GM23338 (cell line): Measurements from ENCODE around the gene KCTD19. TPM values are rescaled to one million over a fixed set of nuclear protein-coding genes. Genes with fewer than 3 reads are reported as not detected.

Experiments
- ATAC-seq: fragments of 200-7000 bp; cut with Tn5 transposase; 3 replicates; pipeline ENCODE4 v1.9.1; 2020
- DNase-seq: peaks from one replicate; pipeline ENCODE4 v3.0.0-alpha.2; 2015; ENCODE audit warnings: low spot score
- H2AFZ ChIP-seq: fragments of 200-600 bp; sonication (generic); 2 replicates; pipeline ENCODE4 v1.8.0; 2016; ENCODE audit warnings: antibody characterized with exemption, mild to moderate bottlenecking, moderate library complexity
- H3F3A ChIP-seq: fragments of 200-600 bp; sonication (generic); replicated peaks from 2 replicates; pipeline ENCODE4 v1.8.0; 2017; ENCODE audit warnings: antibody characterized with exemption, mixed run types, low read depth
- H3K27ac ChIP-seq: fragments of 200-600 bp; sonication (generic); 2 replicates; pipeline ENCODE4 v1.6.1; 2016; ENCODE audit warnings: low read depth
- H3K27me3 ChIP-seq: fragments of 200-600 bp; sonication (generic); 2 replicates; pipeline ENCODE4 v1.8.0; 2016; ENCODE audit warnings: mild to moderate bottlenecking, mixed run types, moderate library complexity; ENCODE audit not compliant: insufficient read depth
- H3K36me3 ChIP-seq: fragments of 200-600 bp; sonication (generic); 2 replicates; pipeline ENCODE4 v1.8.0; 2016; ENCODE audit warnings: mild to moderate bottlenecking; ENCODE audit not compliant: insufficient read depth
- H3K4me1 ChIP-seq: fragments of 200-600 bp; sonication (generic); 2 replicates; pipeline ENCODE4 v1.8.0; 2016; ENCODE audit warnings: mild to moderate bottlenecking, moderate library complexity; ENCODE audit not compliant: insufficient read depth
- H3K4me2 ChIP-seq: fragments of 200-600 bp; sonication (generic); 2 replicates; pipeline ENCODE4 v1.7.1; 2017; ENCODE audit warnings: mixed run types
- H3K4me3 ChIP-seq: fragments of 200-600 bp; sonication (generic); 2 replicates; pipeline ENCODE4 v1.6.1; 2016; ENCODE audit warnings: mixed run types
- H3K79me2 ChIP-seq: fragments of 200-600 bp; sonication (generic); replicated peaks from 2 replicates; pipeline ENCODE4 v1.8.0; 2017; ENCODE audit warnings: mild to moderate bottlenecking; ENCODE audit not compliant: insufficient read depth
- H3K9me2 ChIP-seq: fragments of 200-600 bp; sonication (generic); 2 replicates; pipeline ENCODE4 v1.8.0; 2017; ENCODE audit not compliant: insufficient read depth
- H4K20me1 ChIP-seq: fragments of 200-600 bp; sonication (generic); replicated peaks from 2 replicates; pipeline ENCODE4 v1.8.0; 2017; ENCODE audit warnings: mild to moderate bottlenecking; ENCODE audit not compliant: insufficient read depth
- H3K27ac Mint-ChIP-seq: 2 replicates; pipeline ENCODE4 v1.8.0; 2020; ENCODE audit warnings: inconsistent platforms, mild to moderate bottlenecking, moderate library complexity, mixed read lengths
- H3K27me3 Mint-ChIP-seq: 3 replicates; pipeline ENCODE4 v1.8.0; 2022; ENCODE audit warnings: low read depth, mild to moderate bottlenecking, moderate library complexity, mixed read lengths, inconsistent platforms; ENCODE audit not compliant: insufficient read depth, poor library complexity
- H3K36me3 Mint-ChIP-seq: 3 replicates; pipeline ENCODE4 v1.8.0; 2021; ENCODE audit warnings: low read depth, mild to moderate bottlenecking, inconsistent platforms, moderate library complexity, mixed read lengths
- H3K4me1 Mint-ChIP-seq: 3 replicates; pipeline ENCODE4 v1.8.0; 2020; ENCODE audit warnings: mild to moderate bottlenecking, inconsistent platforms, mixed read lengths
- H3K4me3 Mint-ChIP-seq: 3 replicates; pipeline ENCODE4 v1.8.0; 2021; ENCODE audit warnings: moderate library complexity, mild to moderate bottlenecking, inconsistent platforms, mixed read lengths
- H3K9me3 Mint-ChIP-seq: 3 replicates; pipeline ENCODE4 v1.8.0; 2020; ENCODE audit warnings: moderate library complexity, mild to moderate bottlenecking, inconsistent platforms, mixed read lengths
- CREB1 ChIP-seq: fragments of 250-450 bp; sonication (Bioruptor Pico); IDR thresholded peaks from 2 replicates; pipeline ENCODE4 v1.5.0; 2020; ENCODE audit warnings: low read depth, mild to moderate bottlenecking, moderate library complexity
- CTCF ChIP-seq, 2 experiments: fragments of 200-600 bp in 1 of 2; sonication (generic) in 1 of 2; conservative IDR thresholded peaks; 2 replicates each; pipeline versions ENCODE4 v1.5.1 to v1.6.1; 2016 to 2017; ENCODE audit warnings: antibody characterized with exemption in 2 of 2, low read depth in 2 of 2, mild to moderate bottlenecking in 2 of 2, moderate library complexity in 1 of 2
- ETS1 ChIP-seq: IDR thresholded peaks from 2 replicates; pipeline ENCODE4 v1.6.1; 2016; ENCODE audit warnings: antibody characterized with exemption
- EZH2 ChIP-seq: fragments of 200-600 bp; sonication (generic); IDR thresholded peaks from one replicate; pipeline ENCODE4 v1.8.0; 2017; ENCODE audit warnings: antibody characterized with exemption, mild to moderate bottlenecking, low read depth; ENCODE audit not compliant: unreplicated experiment
- JUNB ChIP-seq: IDR thresholded peaks from one replicate; pipeline ENCODE4 v1.6.1; 2016; ENCODE audit warnings: antibody characterized with exemption; ENCODE audit not compliant: unreplicated experiment
- POLR2AphosphoS5 ChIP-seq: IDR thresholded peaks from 2 replicates; pipeline ENCODE4 v1.6.1; 2016; ENCODE audit warnings: antibody characterized with exemption, low read depth
- REST ChIP-seq: IDR thresholded peaks from one replicate; pipeline ENCODE4 v1.6.1; 2018; ENCODE audit warnings: antibody characterized with exemption; ENCODE audit not compliant: unreplicated experiment
- STAT1 ChIP-seq: IDR thresholded peaks from one replicate; pipeline ENCODE4 v1.6.1; 2016; ENCODE audit warnings: antibody characterized with exemption; ENCODE audit not compliant: unreplicated experiment
- ZNF114 ChIP-seq: fragments of 250-450 bp; sonication (Bioruptor Pico); IDR thresholded peaks from 2 replicates; pipeline ENCODE4 v1.5.0; 2020; ENCODE audit warnings: mild to moderate bottlenecking, moderate library complexity
- ZNF331 ChIP-seq: fragments of 250-450 bp; sonication (Bioruptor Pico); IDR thresholded peaks from 2 replicates; pipeline ENCODE4 v1.5.0; 2020; ENCODE audit warnings: low read depth, mild to moderate bottlenecking, moderate library complexity
- polyA plus RNA-seq: library from polyadenylated mRNA; unstranded; fragments of >200 nt; fragmentation: Nextera tagmentation; extraction: Ambion mirVana; gene quantifications from 2 replicates; pipeline ENCODE4 v1.2.1, GENCODE V29; 2016
- total RNA-seq: library from RNA; depleted of rRNA; stranded (reverse); fragments of >200 nt; shearing (Covaris generic); gene quantifications from 2 replicates; pipeline ENCODE4 v1.2.3, GENCODE V29; 2014

KCTD19 gene
- total and polyA plus RNA-seq, 2 experiments from 2014 or later, result 0.31 to 0.65 TPM

- H3K36me3 Mint-ChIP-seq, result peaks cover 5% of the 10 kb centered on the region; the same call in 2 of the 3 replicates
- peaks cover 34% of the 10 kb centered on the region for H3K27me3 ChIP-seq
- H3F3A ChIP-seq, result peaks cover 18% of the 10 kb centered on the region
- no peaks in the 10 kb centered on the region for H3K9me2 ChIP-seq
- DNase-seq, result peak; percentile 65
- H3K27ac Mint-ChIP-seq, result peak within 1 kb of the TSS; percentile 97; the same call in 1 of the 2 replicates
- H3K36me3 ChIP-seq, result no peaks in the 10 kb centered on the region; the same call in 1 of the 2 replicates
- ATAC-seq, result peak; percentile 1
- peaks cover 39% of the 10 kb centered on the region for H3K4me1 Mint-ChIP-seq
- peak within 1 kb of the TSS; percentile 94 for H3K4me2 ChIP-seq
- H3K4me1 ChIP-seq, result peaks cover 23% of the 10 kb centered on the region
- H3K4me3 Mint-ChIP-seq, result peak within 1 kb of the TSS; percentile 90
- H3K9me3 Mint-ChIP-seq, result no peaks in the 10 kb centered on the region
- H3K27me3 Mint-ChIP-seq, result peaks cover 28% of the 10 kb centered on the region
- peak within 1 kb of the TSS; percentile 89 for H3K4me3 ChIP-seq
- H3K79me2 ChIP-seq, result peaks cover 21% of the 10 kb centered on the region
- no peak within 1 kb of the TSS for H3K27ac ChIP-seq
- H2AFZ ChIP-seq, result peak within 1 kb of the TSS; percentile 97; the same call in 1 of the 2 replicates
- no peaks in the 10 kb centered on the region; the same call in none of the 2 replicates for H4K20me1 ChIP-seq
- TF ChIP-seq POLR2AphosphoS5 (peak; percentile 31; the same call in 1 of the 2 replicates), STAT1 (no peak), CTCF (conservative IDR thresholded peaks at IDR 0.05; ENCODE audit: low read depth in 2 of 2) (no peak), CREB1 (CRISPR knock-in tag) (peak; percentile 74), ETS1 (no peak)
Measured at GRCh38 chr16:67248401-67249177, 78.0 kb downstream of the KCTD19 start, which contains the start of gene SLC9A5. TSS of gene SLC9A5 (plus strand) at chr16:67248979. CDS start at chr16:67249015, 36 bp downstream.

- ATAC-seq (peak; percentile 1), DNase-seq (no peak)
- Mint-ChIP-seq H3K27me3 (peaks cover 28% of the 10 kb centered on the region), H3K27ac (no peak overlapping the region), H3K36me3 (peaks cover 5% of the 10 kb centered on the region; the same call in 2 of the 3 replicates), H3K4me1 (peaks cover 39% of the 10 kb centered on the region), H3K4me3 (peak overlapping the region; percentile 90), H3K9me3 (no peaks in the 10 kb centered on the region)
- Histone ChIP-seq H3K4me3 (peak overlapping the region; percentile 89), H3K9me2 (no peaks in the 10 kb centered on the region), H3F3A (peaks cover 18% of the 10 kb centered on the region), H4K20me1 (no peaks in the 10 kb centered on the region; the same call in 1 of the 2 replicates), H3K27ac (no peak overlapping the region), H3K79me2 (peaks cover 26% of the 10 kb centered on the region), H3K4me1 (peaks cover 23% of the 10 kb centered on the region), H3K36me3 (no peaks in the 10 kb centered on the region; the same call in 1 of the 2 replicates), H2AFZ (peak overlapping the region; percentile 97; the same call in 1 of the 2 replicates), H3K27me3 (peaks cover 34% of the 10 kb centered on the region), H3K4me2 (peak overlapping the region; percentile 94)
- no peak for TF ChIP-seq EZH2
- TF ChIP-seq CTCF (conservative IDR thresholded peaks at IDR 0.05; ENCODE audit: low read depth in 2 of 2), result no peak
- TF ChIP-seq POLR2AphosphoS5, result no peak
- no peak for TF ChIP-seq ETS1
- TF ChIP-seq STAT1, result no peak
- no peak for TF ChIP-seq ZNF114 (CRISPR knock-in tag)
- no peak for TF ChIP-seq REST
- TF ChIP-seq ZNF331 (CRISPR knock-in tag), result no peak
- TF ChIP-seq CREB1 (CRISPR knock-in tag), result no peak
- no peak for TF ChIP-seq JUNB
Measured at GRCh38 chr16:67248073-67248400, 78.5 kb downstream of the KCTD19 start.
